Stimulated activated CD4-positive, alpha-beta T cell treated with anti-CD3 and anti-CD28 coated beads, TNF-alpha, amount 100 ng/mL, for 48 hours (primary cell): ENCODE results near the gene NPR2.

Source experiments
- DNase-seq, 3 donors: peaks; one replicate each; pipeline ENCODE4 v3.0.0-alpha.2; 2020; ENCODE audit warnings: low read depth in 3 of 3

The NPR2 gene

DNA sequence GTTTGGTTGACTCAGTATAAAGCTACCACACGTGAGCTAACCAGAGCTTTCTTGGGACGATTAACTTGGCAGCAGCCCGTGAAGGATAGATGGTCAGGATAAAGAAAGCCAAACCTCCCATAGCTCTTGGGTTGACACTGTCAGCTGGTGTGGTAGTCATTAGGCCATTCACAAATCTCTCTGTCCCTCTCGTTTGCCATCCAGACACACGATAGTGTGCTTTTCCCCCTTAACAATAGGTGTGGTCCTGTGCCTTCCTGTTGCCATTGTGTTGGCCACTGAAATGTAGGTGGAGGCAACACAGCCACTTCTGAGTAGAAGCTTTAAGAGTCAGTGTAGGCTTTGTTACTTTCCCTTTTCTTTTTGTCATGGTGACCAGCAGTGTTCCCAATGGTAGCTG, 67.1 kb downstream of the NPR2 start:
- no peak for DNase-seq
